HepG2 (cell line): ENCODE measurements around the gene NDOR1. TPM values are rescaled to one million over a fixed set of nuclear protein-coding genes. Genes with fewer than 3 reads are reported as not detected.

Experiments
- ATAC-seq: fragments of 200-7000 bp; cut with Tn5 transposase; 3 replicates; pipeline ENCODE4 v1.9.1; 2020; ENCODE audit warnings: mild to moderate bottlenecking, moderate library complexity
- BruUV-seq: library from RNA; stranded (reverse); fragments of 400-500 nt; replicated peaks from 2 replicates; lab custom pipeline; 2021; lab: Mats Ljungman, UMichigan
- CTCF ChIA-PET: fragments of 300-600 bp; formaldehyde crosslinking; extraction: SDS; loops from one replicate; lab custom pipeline; 2021; ENCODE audit warnings: low total read pairs, inconsistent platforms, low intra/inter-chr PET ratio; lab: Yijun Ruan, JAX
- POLR2A ChIA-PET: fragments of 350-600 bp; sonication (Branson Sonifier 250); formaldehyde crosslinking; loops from one replicate; lab custom pipeline; 2020; ENCODE audit warnings: antibody characterized with exemption, inconsistent platforms; lab: Yijun Ruan, JAX
- DNase-seq: peaks from one replicate; pipeline ENCODE4 v3.0.0-alpha.2; 2015; ENCODE audit warnings: low spot score
- FAIRE-seq: peaks from 3 replicates; lab custom pipeline; 2011; peaks lifted over from hg19 to GRCh38; lab: Jason Lieb, UNC
- H2AFZ ChIP-seq: one replicate; pipeline ENCODE4 v1.6.1; 2011; ENCODE audit warnings: low read length, inconsistent platforms
- H3K27ac ChIP-seq: fragments of 300-600 bp; 3 replicates; pipeline ENCODE4 v1.8.0; 2011; ENCODE audit warnings: mixed run types, mild to moderate bottlenecking, mixed read lengths, low read length, inconsistent platforms; ENCODE audit not compliant: insufficient read depth; ENCODE audit errors: extremely low read length
- H3K27me3 ChIP-seq, 2 experiments: fragments of 200-600 bp in 1 of 2; 2 replicates in 1 of 2; 3 replicates in 1 of 2; pipeline versions ENCODE4 v1.6.0 to v1.8.0; 2011; ENCODE audit warnings: low read length in 2 of 2, mild to moderate bottlenecking in 2 of 2, moderate library complexity in 2 of 2, inconsistent platforms in 1 of 2; ENCODE audit not compliant: insufficient read depth in 2 of 2, control insufficient read depth in 1 of 2
- H3K36me3 ChIP-seq, 2 experiments: fragments of 200-600 bp in 1 of 2; replicated peaks in 1 of 2; 2 replicates in 1 of 2; 3 replicates in 1 of 2; pipeline versions ENCODE4 v1.5.1 to v1.8.0; 2011; ENCODE audit warnings: low read length in 2 of 2, inconsistent platforms in 1 of 2; ENCODE audit not compliant: insufficient read depth in 2 of 2, control insufficient read depth in 1 of 2
- H3K4me1 ChIP-seq: 2 replicates; pipeline ENCODE4 v1.5.1; 2012; ENCODE audit warnings: low read length, inconsistent platforms; ENCODE audit not compliant: insufficient read depth
- H3K4me2 ChIP-seq: 2 replicates; pipeline ENCODE4 v1.6.0; 2011; ENCODE audit warnings: low read depth, low read length, inconsistent platforms
- H3K4me3 ChIP-seq, 3 experiments: fragments of 200-600 bp in 1 of 3; sonication (generic), shearing (Covaris generic) in 1 of 3; replicated peaks in 1 of 3; 2 replicates each; pipeline ENCODE4 v1.5.1; 2011 to 2016; ENCODE audit warnings: low read length in 3 of 3, inconsistent platforms in 2 of 3, low read depth in 2 of 3, mild to moderate bottlenecking in 2 of 3, control low read depth in 1 of 3, mixed read lengths in 1 of 3; ENCODE audit not compliant: insufficient read depth in 1 of 3
- H3K79me2 ChIP-seq: one replicate; pipeline ENCODE4 v1.6.1; 2011; ENCODE audit warnings: low read length, inconsistent platforms; ENCODE audit not compliant: insufficient read depth
- H3K9ac ChIP-seq: 2 replicates; pipeline ENCODE4 v1.6.0; 2011; ENCODE audit warnings: mild to moderate bottlenecking, low read depth, low read length, inconsistent platforms; ENCODE audit not compliant: insufficient read depth
- H3K9me3 ChIP-seq: 2 replicates; pipeline ENCODE4 v1.5.1; 2012; ENCODE audit warnings: mild to moderate bottlenecking, low read length
- H4K20me1 ChIP-seq: 2 replicates; pipeline ENCODE4 v1.6.0; 2011; ENCODE audit warnings: inconsistent platforms, mild to moderate bottlenecking, low read length, moderate library complexity; ENCODE audit not compliant: insufficient read depth
- AGO1 ChIP-seq: fragments of 200-400 bp; formaldehyde crosslinking; IDR thresholded peaks from 2 replicates; pipeline ENCODE4 v1.6.1; 2017; ENCODE audit warnings: mild to moderate bottlenecking, low read depth, low read length, moderate library complexity; ENCODE audit not compliant: poor library complexity, severe bottlenecking
- BCL3 ChIP-seq: sonication (generic); formaldehyde crosslinking; IDR thresholded peaks from 2 replicates; pipeline ENCODE4 v1.5.1; 2020; ENCODE audit warnings: mild to moderate bottlenecking, missing genetic modification reagents, moderate library complexity
- BRF2 ChIP-seq: sonication (generic); formaldehyde crosslinking; IDR thresholded peaks from 2 replicates; pipeline ENCODE4 v1.8.1; 2022; ENCODE audit warnings: mild to moderate bottlenecking, missing genetic modification reagents
- CBX2 ChIP-seq, 2 experiments: fragments of 200-600 bp in 1 of 2; sonication (generic); formaldehyde crosslinking in 1 of 2; IDR thresholded peaks; 2 replicates each; pipeline versions ENCODE4 v1.7.0 to v1.8.1; 2018 to 2022; ENCODE audit warnings: low read depth in 2 of 2, low read length in 1 of 2, mild to moderate bottlenecking in 1 of 2, missing genetic modification reagents in 1 of 2
- FOXA1 ChIP-seq, 2 experiments: fragments of 450-650 bp in 1 of 2; sonication (generic) in 1 of 2; formaldehyde crosslinking in 1 of 2; IDR thresholded peaks; 2 replicates each; pipeline versions ENCODE4 v1.4.0 to v1.6.1; 2016 to 2020; ENCODE audit warnings: missing genetic modification reagents in 1 of 2
- HNRNPL ChIP-seq: fragments of 200-400 bp; formaldehyde crosslinking; IDR thresholded peaks from 2 replicates; pipeline ENCODE4 v1.6.1; 2017; ENCODE audit warnings: mild to moderate bottlenecking, low read depth, low read length
- HOXD1 ChIP-seq: sonication (generic); formaldehyde crosslinking; IDR thresholded peaks from 2 replicates; pipeline ENCODE4 v1.5.0; 2020; ENCODE audit warnings: missing genetic modification reagents
- KLF15 ChIP-seq: sonication (generic); formaldehyde crosslinking; IDR thresholded peaks from 2 replicates; pipeline ENCODE4 v1.8.1; 2023; ENCODE audit warnings: borderline replicate concordance, mild to moderate bottlenecking, inconsistent platforms, missing genetic modification reagents, mixed read lengths
- NFIC ChIP-seq: IDR thresholded peaks from 2 replicates; pipeline ENCODE4 v1.6.1; 2012; ENCODE audit warnings: mild to moderate bottlenecking, low read length, inconsistent platforms
- PHF8 ChIP-seq: sonication (generic); formaldehyde crosslinking; IDR thresholded peaks from 2 replicates; pipeline ENCODE4 v1.5.0; 2020; ENCODE audit warnings: missing genetic modification reagents
- POLR2G ChIP-seq: fragments of 200-400 bp; formaldehyde crosslinking; IDR thresholded peaks from 2 replicates; pipeline ENCODE4 v1.6.1; 2018; ENCODE audit warnings: mild to moderate bottlenecking, low read depth, low read length, moderate library complexity
- RFXAP ChIP-seq: sonication (generic); formaldehyde crosslinking; IDR thresholded peaks from 2 replicates; pipeline ENCODE4 v1.4.0; 2020; ENCODE audit warnings: missing genetic modification reagents, borderline replicate concordance
- SNAPC5 ChIP-seq: sonication (generic); formaldehyde crosslinking; IDR thresholded peaks from 2 replicates; pipeline ENCODE4 v1.8.1; 2023; ENCODE audit warnings: mild to moderate bottlenecking, missing genetic modification reagents, borderline replicate concordance
- SRY ChIP-seq: sonication (generic); formaldehyde crosslinking; IDR thresholded peaks from 2 replicates; pipeline ENCODE4 v1.8.0; 2022; ENCODE audit warnings: mild to moderate bottlenecking, missing genetic modification reagents
- TAF15 ChIP-seq: fragments of 200-400 bp; formaldehyde crosslinking; IDR thresholded peaks from one replicate; pipeline ENCODE4 v1.6.1; 2018; ENCODE audit warnings: mild to moderate bottlenecking, low read depth, low read length; ENCODE audit not compliant: poor library complexity, severe bottlenecking
- TSC22D2 ChIP-seq: sonication (generic); formaldehyde crosslinking; IDR thresholded peaks from 2 replicates; pipeline ENCODE4 v1.5.1; 2020; ENCODE audit warnings: missing genetic modification reagents, mild to moderate bottlenecking, borderline replicate concordance
- ZBTB38 ChIP-seq: sonication (generic); formaldehyde crosslinking; IDR thresholded peaks from 2 replicates; pipeline ENCODE4 v1.5.1; 2020; ENCODE audit warnings: mild to moderate bottlenecking, missing genetic modification reagents
- ZFX ChIP-seq: sonication (generic); formaldehyde crosslinking; IDR thresholded peaks from 2 replicates; pipeline ENCODE4 v1.4.0; 2020; ENCODE audit warnings: mild to moderate bottlenecking, low read depth, missing genetic modification reagents, moderate library complexity
- ZNF234 ChIP-seq: sonication (generic); formaldehyde crosslinking; conservative IDR thresholded peaks from 2 replicates; pipeline ENCODE4 v1.5.1; 2020; ENCODE audit warnings: mild to moderate bottlenecking, missing genetic modification reagents
- ZNF530 ChIP-seq: sonication (generic); formaldehyde crosslinking; IDR thresholded peaks from 2 replicates; pipeline ENCODE4 v1.5.0; 2020; ENCODE audit warnings: low read depth, mild to moderate bottlenecking, missing genetic modification reagents
- ZNF788 ChIP-seq: sonication (generic); formaldehyde crosslinking; IDR thresholded peaks from 2 replicates; pipeline ENCODE4 v1.5.0; 2020; ENCODE audit warnings: mild to moderate bottlenecking, missing genetic modification reagents, borderline replicate concordance
- WGBS: methylation state at CpG from one replicate; pipeline ENCODE4 v1.1.6; 2017; ENCODE audit warnings: low lambda C conversion rate; 5-methylcytosine and 5-hydroxymethylcytosine counted together
- in situ Hi-C: cut with HindIII; loops from 2 replicates; pipeline ENCODE4 v1.10.0; 2017; ENCODE audit warnings: low pct_unique_long_range_greater_than_20kb; ENCODE audit not compliant: extremely low pct_ligation_motif_present
- intact Hi-C: fragments of 100-400 bp; cut with micrococcal nuclease; formaldehyde crosslinking; loops from one replicate; pipeline ENCODE4 v1.10.0; 2022; ENCODE audit not compliant: unreplicated experiment
- polyA plus RNA-seq, 8 experiments: library from polyadenylated mRNA; depleted of rRNA in 3 of 8; stranded (reverse) in 7 of 8; unstranded in 1 of 8; fragments of >200 nt; fragmentation: Illumina TruSeq in 4 of 8; extraction: Trizol in 4 of 8; gene quantifications; 2 replicates each; pipeline versions ENCODE4 v1.2.1 to v1.2.3, GENCODE V29; 2011 to 2016; ENCODE audit warnings: low read depth in 4 of 8, missing spikeins in 1 of 8, mixed read lengths in 1 of 8; ENCODE audit not compliant: insufficient read depth in 1 of 8
- total RNA-seq, 5 experiments: library from RNA; depleted of rRNA; stranded (reverse); fragments of >200 nt; fragmentation: Illumina TruSeq; extraction: Trizol; gene quantifications; 2 replicates each; pipeline ENCODE4 v1.2.3, GENCODE V29; 2016; ENCODE audit warnings: low read depth in 1 of 5

The NDOR1 gene
- total and polyA plus RNA-seq, 2 of the 13 experiments (the other 11 are each of a cell fraction or from before 2014, with no cell fraction given): 3.6 to 8.7 TPM

- ATAC-seq: peak; percentile 4
- in situ Hi-C loops: no loop called here
- CTCF ChIA-PET: no interaction called here
- no peak for TF ChIP-seq ZNF530
- TF ChIP-seq SNAPC5: no peak
- no peak for TF ChIP-seq KLF15 (CRISPR knock-in tag)
- TF ChIP-seq PHF8 (CRISPR knock-in tag): no peak
- TF ChIP-seq ZNF788 (CRISPR knock-in tag): no peak
- TF ChIP-seq CBX2 (IDR thresholded peaks at IDR 0.05; ENCODE audit: low read depth, low read length): no peak
- no peak for TF ChIP-seq CBX2 (CRISPR knock-in tag; IDR thresholded peaks at IDR 0.05; ENCODE audit: low read depth)
- no peak for TF ChIP-seq NFIC
- peak; percentile 15; the same call in 1 of the 2 replicates for TF ChIP-seq ZBTB38 (CRISPR knock-in tag)
- TF ChIP-seq BRF2 (CRISPR knock-in tag): no peak
- TF ChIP-seq AGO1: peak; percentile 92
- peak; percentile 25; the same call in 1 of the 2 replicates for TF ChIP-seq ZFX (CRISPR knock-in tag)
- TF ChIP-seq HNRNPL: peak; percentile 74
- TF ChIP-seq POLR2G: peak; percentile 29
- TF ChIP-seq RFXAP (CRISPR knock-in tag): no peak
- TF ChIP-seq BCL3 (CRISPR knock-in tag): no peak
- TF ChIP-seq TSC22D2: no peak
- TF ChIP-seq ZNF234 (CRISPR knock-in tag): no peak
- no peak for TF ChIP-seq TAF15
- TF ChIP-seq SRY (CRISPR knock-in tag): 0 out of 2 replicates have a peak, but pooled peaks have one; percentile 19
- no peak for TF ChIP-seq FOXA1 (IDR thresholded peaks at IDR 0.05)
- no peak for TF ChIP-seq FOXA1 (CRISPR knock-in tag; IDR thresholded peaks at IDR 0.05)
- no peak for TF ChIP-seq HOXD1 (CRISPR knock-in tag)
Observed at GRCh38 chr9:137244486-137245449, 39.3 kb downstream of the NDOR1 start.

More at GRCh38 chr9:137244486-137245449, 39.3 kb downstream of the NDOR1 start:
- H3K79me2 ChIP-seq: peaks cover 25% of the 10 kb centered on the region
- H3K9me3 ChIP-seq: no peaks in the 10 kb centered on the region
- peaks cover 64% of the 10 kb centered on the region for H3K4me1 ChIP-seq
- no peak overlapping the region for H3K4me3 ChIP-seq
- H3K27ac ChIP-seq: no peak overlapping the region
- H3K9ac ChIP-seq: no peak overlapping the region
- H4K20me1 ChIP-seq: peaks cover 27% of the 10 kb centered on the region
- H2AFZ ChIP-seq: no peak overlapping the region
- H3K27me3 ChIP-seq: peaks cover 2 to 9% of the 10 kb centered on the region in 2 experiments; a peak in 2 of 5 replicates
- peak overlapping the region; percentile 40 for H3K4me2 ChIP-seq
- DNase-seq (no peak), FAIRE-seq (no peak)
- WGBS: 74% methylated on average over 15 of the region's 36 CpGs
- no TSS peak for BruUV-seq
- POLR2A ChIA-PET: interaction anchor here (1.2 to 7.7 kb wide), 3 partner anchors 11 to 56 kb away, joined by 5 to 317 read pairs (median 5); partner anchors contain the start of genes ANAPC2, NELFB, SSNA1 and STPG3
- H3K36me3 ChIP-seq: peaks cover 4 to 19% of the 10 kb centered on the region in 2 experiments; a peak in 4 of 5 replicates
- intact Hi-C loops: no loop called here
